Liver (tissue), 9 donors: ENCODE data around the gene KDM1B. TPM values are rescaled to one million over a fixed set of nuclear protein-coding genes. Genes with fewer than 3 reads are reported as not detected.

Source experiments
- DNase-seq: peaks from one replicate; pipeline ENCODE4 v3.0.0-alpha.2; 2017; ENCODE audit warnings: low spot score
- H3K27ac ChIP-seq, 2 donors: one replicate each; pipeline ENCODE4 v1.7.0; 2013; ENCODE audit warnings: inconsistent platforms in 2 of 2, low read length in 2 of 2, control low read depth in 1 of 2, low read depth in 1 of 2, mild to moderate bottlenecking in 1 of 2
- H3K27me3 ChIP-seq, 4 donors: one replicate each; pipeline versions ENCODE4 v1.6.1 to v1.7.0; 2013; ENCODE audit warnings: low read length in 3 of 4, inconsistent platforms in 1 of 4, mild to moderate bottlenecking in 1 of 4, moderate library complexity in 1 of 4; ENCODE audit not compliant: control insufficient read depth in 4 of 4, insufficient read depth in 4 of 4
- H3K36me3 ChIP-seq, 4 donors: one replicate each; pipeline versions ENCODE4 v1.6.1 to v1.7.0; 2013; ENCODE audit warnings: low read length in 3 of 4, mild to moderate bottlenecking in 3 of 4, low read depth in 1 of 4, moderate library complexity in 1 of 4; ENCODE audit not compliant: control insufficient read depth in 4 of 4, insufficient read depth in 3 of 4
- H3K4me1 ChIP-seq, 4 donors: one replicate each; pipeline versions ENCODE4 v1.6.1 to v1.7.0; 2013; ENCODE audit warnings: low read length in 3 of 4, mild to moderate bottlenecking in 3 of 4, moderate library complexity in 1 of 4; ENCODE audit not compliant: control insufficient read depth in 4 of 4, insufficient read depth in 4 of 4
- H3K4me3 ChIP-seq, 3 donors: one replicate each; pipeline versions ENCODE4 v1.6.1 to v1.7.0; 2013; ENCODE audit warnings: low read length in 3 of 3, control low read depth in 1 of 3, low read depth in 1 of 3, mild to moderate bottlenecking in 1 of 3
- H3K9ac ChIP-seq, 2 donors: one replicate each; pipeline ENCODE4 v1.7.0; 2013; ENCODE audit warnings: low read length in 2 of 2, mild to moderate bottlenecking in 2 of 2, moderate library complexity in 2 of 2, control low read depth in 1 of 2, low read depth in 1 of 2
- H3K9me3 ChIP-seq, 4 donors: one replicate each; pipeline versions ENCODE4 v1.6.1 to v1.7.0; 2013; ENCODE audit warnings: low read length in 3 of 4; ENCODE audit not compliant: control insufficient read depth in 4 of 4
- CTCF ChIP-seq: fragments of 150-350 bp; IDR thresholded peaks from 2 replicates; pipeline ENCODE4 v1.5.1; 2017; ENCODE audit warnings: improper control_type of control experiment, low read depth, low read length; ENCODE audit not compliant: missing input control
- EGR1 ChIP-seq, 2 donors: IDR thresholded peaks; 2 replicates each; pipeline ENCODE4 v1.6.1; 2016 to 2018; ENCODE audit warnings: antibody characterized with exemption in 2 of 2, low read depth in 2 of 2
- FOXA1 ChIP-seq: IDR thresholded peaks from 2 replicates; pipeline ENCODE4 v1.6.1; 2016; ENCODE audit warnings: antibody characterized with exemption
- FOXA2 ChIP-seq: IDR thresholded peaks from 2 replicates; pipeline ENCODE4 v1.6.1; 2016; ENCODE audit warnings: antibody characterized with exemption
- GABPA ChIP-seq, 2 donors: IDR thresholded peaks in 1 of 2; conservative IDR thresholded peaks in 1 of 2; 2 replicates each; pipeline ENCODE4 v1.6.1; 2016; ENCODE audit warnings: antibody characterized with exemption in 2 of 2, mild to moderate bottlenecking in 1 of 2, moderate library complexity in 1 of 2
- HNF4A ChIP-seq, 2 donors: conservative IDR thresholded peaks; 2 replicates each; pipeline ENCODE4 v1.6.1; 2016; ENCODE audit warnings: antibody characterized with exemption in 2 of 2, mild to moderate bottlenecking in 2 of 2
- HNF4G ChIP-seq: IDR thresholded peaks from 2 replicates; pipeline ENCODE4 v1.6.1; 2016; ENCODE audit warnings: antibody characterized with exemption
- JUND ChIP-seq, 2 donors: IDR thresholded peaks; 2 replicates each; pipeline ENCODE4 v1.6.1; 2016; ENCODE audit warnings: antibody characterized with exemption in 2 of 2
- NR2F2 ChIP-seq: IDR thresholded peaks from 2 replicates; pipeline ENCODE4 v1.6.1; 2016; ENCODE audit warnings: antibody characterized with exemption
- RAD21 ChIP-seq, 2 donors: IDR thresholded peaks; 2 replicates each; pipeline ENCODE4 v1.6.1; 2016; ENCODE audit warnings: antibody characterized with exemption in 2 of 2, mild to moderate bottlenecking in 2 of 2
- RXRA ChIP-seq, 2 donors: IDR thresholded peaks; 2 replicates each; pipeline ENCODE4 v1.6.1; 2017 to 2018; ENCODE audit warnings: antibody characterized with exemption in 2 of 2, mild to moderate bottlenecking in 1 of 2
- SP1 ChIP-seq: IDR thresholded peaks from 2 replicates; pipeline ENCODE4 v1.6.1; 2018; ENCODE audit warnings: antibody characterized with exemption, mild to moderate bottlenecking
- TAF1 ChIP-seq: conservative IDR thresholded peaks from 2 replicates; pipeline ENCODE4 v1.6.1; 2016; ENCODE audit warnings: antibody characterized with exemption, mild to moderate bottlenecking
- YY1 ChIP-seq: IDR thresholded peaks from 2 replicates; pipeline ENCODE4 v1.6.1; 2016; ENCODE audit warnings: antibody characterized with exemption, mild to moderate bottlenecking
- ZBTB33 ChIP-seq: IDR thresholded peaks from 2 replicates; pipeline ENCODE4 v1.6.1; 2016; ENCODE audit warnings: antibody characterized with exemption
- WGBS: extraction: QIAGEN DNeasy Blood & Tissue Kit; methylation state at CpG from one replicate; pipeline ENCODE4 v1.1.7; 2013; 5-methylcytosine and 5-hydroxymethylcytosine counted together
- polyA plus RNA-seq, 2 donors: library from polyadenylated mRNA; stranded (reverse) in 1 of 2; unstranded in 1 of 2; fragments of 200-250 nt in 1 of 2; fragments of >200 nt in 1 of 2; fragmentation: Nextera tagmentation in 1 of 2; extraction: Ambion mirVana in 1 of 2; gene quantifications; one replicate each; pipeline versions ENCODE4 v1.2.1 to v1.2.3, GENCODE V29; 2013 to 2015
- total RNA-seq, 2 donors: library from RNA; depleted of rRNA; stranded (reverse); fragments of >200 nt; gene quantifications; one replicate each; pipeline ENCODE4 v1.2.3, GENCODE V29; 2014
- TF ChIP-seq, protein P1 (sequence below): IDR thresholded peaks from 2 replicates; pipeline ENCODE4 v1.6.1; 2016; ENCODE audit warnings: antibody characterized with exemption
- TF ChIP-seq, protein P2 (sequence below): IDR thresholded peaks from 2 replicates; pipeline ENCODE4 v1.6.1; 2016; ENCODE audit warnings: antibody characterized with exemption
- TF ChIP-seq, protein P3 (sequence below): IDR thresholded peaks from 2 replicates; pipeline ENCODE4 v1.6.1; 2016; ENCODE audit warnings: antibody characterized with exemption, mild to moderate bottlenecking
- donor health status: healthy.
- donor health status: healthy.
- donor health status: healthy.
- donor health status: healthy.
- donor health status: healthy.

KDM1B gene
- total and polyA plus RNA-seq, 4 donors: 1.6 to 10.2 (median 6.7) TPM

GRCh38 chr6:18253635-18254034 lies 98.4 kb downstream of the KDM1B start (continued):
- no peak for TF ChIP-seq FOXA2
- no peak for TF ChIP-seq RAD21 (IDR thresholded peaks at IDR 0.05)

GRCh38 chr6:18254793-18255192 lies 99.6 kb downstream of the KDM1B start:
- Histone ChIP-seq H3K9ac (no peak overlapping the region), H3K36me3 (peaks cover 3 to 27% (median 14%) of the 10 kb centered on the region in 4 donors), H3K27me3 (no peaks in the 10 kb centered on the region), H3K4me3 (no peak overlapping the region), H3K27ac (no peak overlapping the region), H3K4me1 (no peaks in the 10 kb centered on the region), H3K9me3 (no peaks in the 10 kb centered on the region)
- no peak for DNase-seq
- 95% methylated on average over 6 of the region's 6 CpGs for WGBS
- TF ChIP-seq, protein P1, sequence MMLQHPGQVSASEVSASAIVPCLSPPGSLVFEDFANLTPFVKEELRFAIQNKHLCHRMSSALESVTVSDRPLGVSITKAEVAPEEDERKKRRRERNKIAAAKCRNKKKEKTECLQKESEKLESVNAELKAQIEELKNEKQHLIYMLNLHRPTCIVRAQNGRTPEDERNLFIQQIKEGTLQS: no peak
- no peak for TF ChIP-seq HNF4G
- TF ChIP-seq CTCF: no peak
- TF ChIP-seq JUND (IDR thresholded peaks at IDR 0.05): no peak
- no peak for TF ChIP-seq SP1
- no peak for TF ChIP-seq RAD21 (IDR thresholded peaks at IDR 0.05)
- no peak for TF ChIP-seq GABPA (IDR thresholded peaks at IDR 0.05 in 1 of 2, conservative IDR thresholded peaks at IDR 0.05 in 1 of 2)
- TF ChIP-seq, protein P2, sequence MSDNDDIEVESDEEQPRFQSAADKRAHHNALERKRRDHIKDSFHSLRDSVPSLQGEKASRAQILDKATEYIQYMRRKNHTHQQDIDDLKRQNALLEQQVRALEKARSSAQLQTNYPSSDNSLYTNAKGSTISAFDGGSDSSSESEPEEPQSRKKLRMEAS: no peak
- TF ChIP-seq FOXA2: no peak
- TF ChIP-seq HNF4A (conservative IDR thresholded peaks at IDR 0.05): no peak
- TF ChIP-seq TAF1: no peak
- TF ChIP-seq FOXA1: no peak
- TF ChIP-seq YY1: no peak
- no peak for TF ChIP-seq RXRA (IDR thresholded peaks at IDR 0.05)
- no peak for TF ChIP-seq ZBTB33
- no peak for TF ChIP-seq NR2F2
- no peak for TF ChIP-seq EGR1 (IDR thresholded peaks at IDR 0.05; ENCODE audit: low read depth in 2 of 2)
- TF ChIP-seq, protein P3, sequence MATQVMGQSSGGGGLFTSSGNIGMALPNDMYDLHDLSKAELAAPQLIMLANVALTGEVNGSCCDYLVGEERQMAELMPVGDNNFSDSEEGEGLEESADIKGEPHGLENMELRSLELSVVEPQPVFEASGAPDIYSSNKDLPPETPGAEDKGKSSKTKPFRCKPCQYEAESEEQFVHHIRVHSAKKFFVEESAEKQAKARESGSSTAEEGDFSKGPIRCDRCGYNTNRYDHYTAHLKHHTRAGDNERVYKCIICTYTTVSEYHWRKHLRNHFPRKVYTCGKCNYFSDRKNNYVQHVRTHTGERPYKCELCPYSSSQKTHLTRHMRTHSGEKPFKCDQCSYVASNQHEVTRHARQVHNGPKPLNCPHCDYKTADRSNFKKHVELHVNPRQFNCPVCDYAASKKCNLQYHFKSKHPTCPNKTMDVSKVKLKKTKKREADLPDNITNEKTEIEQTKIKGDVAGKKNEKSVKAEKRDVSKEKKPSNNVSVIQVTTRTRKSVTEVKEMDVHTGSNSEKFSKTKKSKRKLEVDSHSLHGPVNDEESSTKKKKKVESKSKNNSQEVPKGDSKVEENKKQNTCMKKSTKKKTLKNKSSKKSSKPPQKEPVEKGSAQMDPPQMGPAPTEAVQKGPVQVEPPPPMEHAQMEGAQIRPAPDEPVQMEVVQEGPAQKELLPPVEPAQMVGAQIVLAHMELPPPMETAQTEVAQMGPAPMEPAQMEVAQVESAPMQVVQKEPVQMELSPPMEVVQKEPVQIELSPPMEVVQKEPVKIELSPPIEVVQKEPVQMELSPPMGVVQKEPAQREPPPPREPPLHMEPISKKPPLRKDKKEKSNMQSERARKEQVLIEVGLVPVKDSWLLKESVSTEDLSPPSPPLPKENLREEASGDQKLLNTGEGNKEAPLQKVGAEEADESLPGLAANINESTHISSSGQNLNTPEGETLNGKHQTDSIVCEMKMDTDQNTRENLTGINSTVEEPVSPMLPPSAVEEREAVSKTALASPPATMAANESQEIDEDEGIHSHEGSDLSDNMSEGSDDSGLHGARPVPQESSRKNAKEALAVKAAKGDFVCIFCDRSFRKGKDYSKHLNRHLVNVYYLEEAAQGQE: no peak
